Fibroblast of lung (primary cell): ENCODE data around the gene TXNIP. TPM values are rescaled to one million over a fixed set of nuclear protein-coding genes. Genes with fewer than 3 reads are reported as not detected.

Experiments
- DNase-seq, 2 donors: peaks; one replicate each; pipeline versions ENCODE4 v3.0.0 to v3.0.0-alpha.2; 2010; ENCODE audit warnings: low read depth in 2 of 2
- H2AFZ ChIP-seq: 2 replicates; pipeline ENCODE4 v1.5.1; 2012; ENCODE audit warnings: low read length, control low read depth, inconsistent platforms
- H3K27ac ChIP-seq: 2 replicates; pipeline ENCODE4 v1.5.1; 2011; ENCODE audit warnings: low read length, control low read depth; ENCODE audit not compliant: insufficient read depth
- H3K27me3 ChIP-seq: 2 replicates; pipeline ENCODE4 v1.5.1; 2011; ENCODE audit warnings: mild to moderate bottlenecking, low read length; ENCODE audit not compliant: control insufficient read depth, insufficient read depth
- H3K36me3 ChIP-seq: 2 replicates; pipeline ENCODE4 v1.5.1; 2011; ENCODE audit warnings: low read length; ENCODE audit not compliant: control insufficient read depth, insufficient read depth
- H3K4me1 ChIP-seq: 2 replicates; pipeline ENCODE4 v1.5.1; 2011; ENCODE audit warnings: low read length; ENCODE audit not compliant: control insufficient read depth, insufficient read depth; ENCODE audit errors: extremely low read depth
- H3K4me2 ChIP-seq: 2 replicates; pipeline ENCODE4 v1.5.1; 2011; ENCODE audit warnings: low read length, control low read depth; ENCODE audit not compliant: insufficient read depth; ENCODE audit errors: extremely low read depth
- H3K4me3 ChIP-seq, 4 experiments: fragments of 200-600 bp in 1 of 4; sonication (generic) in 1 of 4; replicated peaks in 1 of 4; 2 replicates each; pipeline ENCODE4 v1.5.1; 2011 to 2016; ENCODE audit warnings: low read length in 4 of 4, low read depth in 3 of 4, mild to moderate bottlenecking in 3 of 4, control low read depth in 2 of 4, inconsistent platforms in 1 of 4, mixed read lengths in 1 of 4; ENCODE audit not compliant: insufficient read depth in 1 of 4; ENCODE audit errors: control extremely low read depth in 1 of 4
- H3K79me2 ChIP-seq: 2 replicates; pipeline ENCODE4 v1.5.1; 2012; ENCODE audit warnings: mild to moderate bottlenecking, low read length, inconsistent platforms; ENCODE audit not compliant: control insufficient read depth, insufficient read depth
- H3K9ac ChIP-seq: 2 replicates; pipeline ENCODE4 v1.5.1; 2011; ENCODE audit warnings: mild to moderate bottlenecking, low read length, control low read depth; ENCODE audit not compliant: insufficient read depth
- H3K9me3 ChIP-seq: 2 replicates; pipeline ENCODE4 v1.5.1; 2012; ENCODE audit warnings: low read depth, low read length; ENCODE audit not compliant: control insufficient read depth, insufficient read depth
- H4K20me1 ChIP-seq: 2 replicates; pipeline ENCODE4 v1.5.1; 2011; ENCODE audit warnings: low read length; ENCODE audit not compliant: control insufficient read depth, insufficient read depth; ENCODE audit errors: extremely low read depth
- CTCF ChIP-seq, 2 donors: IDR thresholded peaks in 1 of 2; conservative IDR thresholded peaks in 1 of 2; 1 replicate in 1 of 2; 2 replicates in 1 of 2; pipeline ENCODE4 v1.5.1; 2011 to 2012; ENCODE audit warnings: low read length in 2 of 2, control low read depth in 1 of 2, inconsistent platforms in 1 of 2, low read depth in 1 of 2, mild to moderate bottlenecking in 1 of 2
- EZH2 ChIP-seq: IDR thresholded peaks from 2 replicates; pipeline ENCODE4 v1.5.1; 2012; ENCODE audit warnings: low read length, control low read depth, mild to moderate bottlenecking; ENCODE audit errors: missing control alignments
- polyA plus RNA-seq, 2 donors: library from polyadenylated mRNA; depleted of rRNA in 1 of 2; stranded (reverse) in 1 of 2; unstranded in 1 of 2; fragments of >200 nt; gene quantifications; 2 replicates each; pipeline ENCODE4 v1.2.1, GENCODE V29; 2011 to 2012; ENCODE audit warnings: missing spikeins in 1 of 2
- total RNA-seq: library from RNA; depleted of rRNA; stranded (reverse); fragments of >200 nt; gene quantifications from 2 replicates; pipeline ENCODE4 v1.2.1, GENCODE V29; 2014

The TXNIP gene
- total and polyA plus RNA-seq, 2 donors (not counting 1 experiment from before 2014, with no cell fraction given), result 204 to 773 TPM

- Histone ChIP-seq H3K36me3 (peaks cover 4% of the 10 kb centered on the region), H3K9ac (no peak overlapping the region), H3K27me3 (no peaks in the 10 kb centered on the region), H3K9me3 (no peaks in the 10 kb centered on the region), H3K27ac (no peak overlapping the region), H3K4me1 (peaks cover 10% of the 10 kb centered on the region), H3K79me2 (peaks cover 17% of the 10 kb centered on the region), H2AFZ (no peak overlapping the region), H4K20me1 (no peaks in the 10 kb centered on the region), H3K4me2 (no peak overlapping the region), H3K4me3 (peak overlapping the region in 2 of 4 experiments; percentile 1 to 66)
- DNase-seq, result no peak
- TF ChIP-seq EZH2 (no peak), CTCF (conservative IDR thresholded peaks at IDR 0.05 in 1 of 2, IDR thresholded peaks at IDR 0.05 in 1 of 2; ENCODE audit: low read depth in 1 of 2, low read length in 2 of 2) (peak in 1 of 2 donors; percentile 15)
Observed at GRCh38 chr1:145997718-145998023, 1.3 kb upstream of the TXNIP start.

GRCh38 chr1:145997016-145997717 lies 788 bp upstream of the TXNIP start:
- TF ChIP-seq EZH2 (no peak), CTCF (conservative IDR thresholded peaks at IDR 0.05 in 1 of 2, IDR thresholded peaks at IDR 0.05 in 1 of 2; ENCODE audit: low read depth in 1 of 2, low read length in 2 of 2) (no peak)
- DNase-seq, result peak in 1 of 2 donors; percentile 38

DNA sequence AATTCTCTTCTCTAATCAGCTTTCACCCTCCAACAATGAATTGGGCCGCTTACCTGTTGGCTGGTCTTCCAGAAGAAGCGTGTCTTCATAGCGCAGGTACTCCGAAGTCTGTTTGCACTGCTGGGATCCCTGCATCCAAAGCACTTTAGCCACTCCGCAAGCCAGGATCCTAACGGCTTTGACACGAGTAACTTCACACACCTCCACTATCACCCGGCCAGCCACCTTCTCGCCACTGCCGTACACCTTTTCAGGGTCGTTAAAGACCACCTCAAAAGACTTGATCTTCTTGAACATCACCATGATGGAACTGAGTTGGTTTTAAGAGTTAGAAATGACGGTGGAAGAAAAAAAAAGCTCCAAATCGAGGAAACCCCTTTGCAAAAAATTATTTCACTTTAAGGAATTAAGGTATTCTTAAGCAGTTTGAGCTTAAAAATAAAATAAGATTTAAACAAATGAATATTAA lies 381 bp downstream of the TXNIP start:
- no peak for TF ChIP-seq EZH2
- no peak for TF ChIP-seq CTCF (conservative IDR thresholded peaks at IDR 0.05 in 1 of 2, IDR thresholded peaks at IDR 0.05 in 1 of 2; ENCODE audit: low read depth in 1 of 2, low read length in 2 of 2)
- Histone ChIP-seq H3K79me2 (peaks cover 17% of the 10 kb centered on the region), H3K9ac (peak overlapping the region; percentile 59), H3K27ac (peak overlapping the region; percentile 47), H3K4me3 (peak overlapping the region; percentile 68 to 98 (median 75)), H3K4me1 (peaks cover 10% of the 10 kb centered on the region), H3K4me2 (peak overlapping the region; percentile 49), H3K27me3 (no peaks in the 10 kb centered on the region), H4K20me1 (no peaks in the 10 kb centered on the region), H3K36me3 (peaks cover 4% of the 10 kb centered on the region), H3K9me3 (no peaks in the 10 kb centered on the region), H2AFZ (no peak overlapping the region)
- no peak for DNase-seq

More at GRCh38 chr1:145997016-145997717, 788 bp upstream of the TXNIP start:
- Histone ChIP-seq H3K4me1 (peaks cover 10% of the 10 kb centered on the region), H3K79me2 (peaks cover 17% of the 10 kb centered on the region), H3K36me3 (peaks cover 4% of the 10 kb centered on the region), H3K4me2 (peak overlapping the region; percentile 94), H2AFZ (peak overlapping the region; percentile 73), H3K27ac (peak overlapping the region; percentile 73), H3K9ac (peak overlapping the region; percentile 59), H3K4me3 (peak overlapping the region; percentile 62 to 79 (median 67)), H3K27me3 (no peaks in the 10 kb centered on the region), H3K9me3 (no peaks in the 10 kb centered on the region), H4K20me1 (no peaks in the 10 kb centered on the region)
